HuH-7.5 (cell line): ENCODE measurements around the gene SLC9B2.

Source experiments
- DNase-seq: peaks from one replicate; pipeline ENCODE4 v3.0.0; 2011; ENCODE audit warnings: low spot score

The SLC9B2 gene

GRCh38 chr4:103075894-103076746 is 441 bp downstream of the SLC9B2 start:
- DNase-seq: peak; percentile 34

- peak; percentile 27 for DNase-seq
Measured at GRCh38 chr4:103075435-103075893, 1.1 kb downstream of the SLC9B2 start.

- no peak for DNase-seq
Measured at GRCh38 chr4:103074744-103075434, 1.7 kb downstream of the SLC9B2 start.

- no peak for DNase-seq
Measured at GRCh38 chr4:103073792-103074438, 2.6 kb downstream of the SLC9B2 start.

GRCh38 chr4:103067841-103068547 is 8.6 kb downstream of the SLC9B2 start:
- no peak for DNase-seq

GRCh38 chr4:103060453-103061148 is 16.0 kb downstream of the SLC9B2 start:
- no peak for DNase-seq

GRCh38 chr4:103054030-103054429 is 22.5 kb downstream of the SLC9B2 start:
- no peak for DNase-seq

GRCh38 chr4:103052779-103053178 is 23.8 kb downstream of the SLC9B2 start:
- DNase-seq: no peak

GRCh38 chr4:103052145-103052544 is 24.4 kb downstream of the SLC9B2 start:
- no peak for DNase-seq

GRCh38 chr4:103050736-103051436 is 25.7 kb downstream of the SLC9B2 start:
- no peak for DNase-seq

- DNase-seq: peak; percentile 7
Measured at GRCh38 chr4:103046416-103047290, 29.9 kb downstream of the SLC9B2 start.

- DNase-seq: no peak
Measured at GRCh38 chr4:103044183-103044582, 32.4 kb downstream of the SLC9B2 start.

- DNase-seq: no peak
Measured at GRCh38 chr4:103036169-103036568, 40.4 kb downstream of the SLC9B2 start.

- peak; percentile 12 for DNase-seq
Measured at GRCh38 chr4:103032574-103032973, 44.0 kb downstream of the SLC9B2 start.

GRCh38 chr4:103030791-103031190 is 45.8 kb downstream of the SLC9B2 start:
- DNase-seq: no peak

GRCh38 chr4:103029300-103029699 is 47.3 kb downstream of the SLC9B2 start:
- DNase-seq: no peak

- DNase-seq: no peak
Measured at GRCh38 chr4:103026868-103027267, 49.7 kb downstream of the SLC9B2 start.

GRCh38 chr4:103024996-103025395 is 51.6 kb downstream of the SLC9B2 start:
- no peak for DNase-seq

GRCh38 chr4:103021120-103021519 is 55.4 kb downstream of the SLC9B2 start:
- no peak for DNase-seq
